PC-3 (cell line): ENCODE data around the gene MRPL43. TPM values are rescaled to one million over a fixed set of nuclear protein-coding genes. Genes with fewer than 3 reads are reported as not detected.

Experiments
- ATAC-seq: fragments of 200-7000 bp; cut with Tn5 transposase; 2 replicates; pipeline ENCODE4 v1.9.1; 2020; ENCODE audit warnings: mild to moderate bottlenecking, moderate library complexity
- BruUV-seq: library from RNA; stranded (reverse); fragments of 400-500 nt; replicated peaks from 2 replicates; lab custom pipeline; 2021; lab: Mats Ljungman, UMichigan
- CTCF ChIA-PET: fragments of 300-600 bp; sonication (Branson Sonifier 250); formaldehyde crosslinking; loops from one replicate; lab custom pipeline; 2022; ENCODE audit warnings: antibody characterized with exemption; lab: Charles Lee
- POLR2A ChIA-PET: fragments of 300-600 bp; sonication (Branson Sonifier 250); formaldehyde crosslinking; loops from one replicate; lab custom pipeline; 2022; ENCODE audit warnings: antibody characterized with exemption; ENCODE audit not compliant: unreplicated experiment; lab: Charles Lee
- DNase-seq: peaks from one replicate; pipeline ENCODE4 v3.0.0-alpha.2; 2015
- H2AFZ ChIP-seq: fragments of 300-600 bp; sonication (generic); 2 replicates; pipeline ENCODE4 v1.6.0; 2016; ENCODE audit warnings: antibody characterized with exemption, low read length
- H3F3A ChIP-seq: fragments of 300-600 bp; sonication (generic); one replicate; pipeline ENCODE4 v1.6.0; 2017; ENCODE audit warnings: antibody characterized with exemption, low read length, control low read depth, mild to moderate bottlenecking; ENCODE audit not compliant: unreplicated experiment
- H3K27ac ChIP-seq: fragments of 300-600 bp; sonication (generic); 2 replicates; pipeline ENCODE4 v1.5.1; 2016; ENCODE audit warnings: mild to moderate bottlenecking, low read length
- H3K27me3 ChIP-seq: fragments of 300-600 bp; sonication (generic); 2 replicates; pipeline ENCODE4 v1.6.1; 2016; ENCODE audit warnings: low read length, mixed read lengths
- H3K36me3 ChIP-seq: fragments of 300-600 bp; sonication (generic); 2 replicates; pipeline ENCODE4 v1.6.1; 2016; ENCODE audit warnings: low read depth, mixed run types, low read length, mixed read lengths
- H3K4me1 ChIP-seq: fragments of 300-600 bp; sonication (generic); 2 replicates; pipeline ENCODE4 v1.5.1; 2016; ENCODE audit warnings: low read length; ENCODE audit not compliant: insufficient read depth
- H3K4me2 ChIP-seq: fragments of 300-600 bp; sonication (generic); 2 replicates; pipeline ENCODE4 v1.6.0; 2016; ENCODE audit warnings: low read length
- H3K4me3 ChIP-seq: fragments of 300-600 bp; sonication (generic); 2 replicates; pipeline ENCODE4 v1.5.1; 2016; ENCODE audit warnings: mild to moderate bottlenecking, low read length, mixed read lengths
- H3K79me2 ChIP-seq: fragments of 300-600 bp; sonication (generic); 2 replicates; pipeline ENCODE4 v1.6.1; 2017; ENCODE audit warnings: low read length, mixed read lengths
- H3K9ac ChIP-seq: fragments of 300-600 bp; sonication (generic); 2 replicates; pipeline ENCODE4 v1.6.0; 2016; ENCODE audit warnings: mild to moderate bottlenecking, low read length
- H3K9me2 ChIP-seq: fragments of 300-600 bp; sonication (generic); replicated peaks from 2 replicates; pipeline ENCODE4 v1.6.1; 2016; ENCODE audit warnings: mixed run types, low read length, mixed read lengths
- H3K9me3 ChIP-seq: fragments of 300-600 bp; sonication (generic); 2 replicates; pipeline ENCODE4 v1.6.1; 2016; ENCODE audit warnings: low read length, mixed read lengths
- H4K20me1 ChIP-seq: fragments of 300-600 bp; sonication (generic); 2 replicates; pipeline ENCODE4 v1.6.1; 2016; ENCODE audit warnings: low read length, mixed read lengths
- CTCF ChIP-seq: fragments of 300-600 bp; sonication (generic); conservative IDR thresholded peaks from 2 replicates; pipeline ENCODE4 v1.5.1; 2017; ENCODE audit warnings: antibody characterized with exemption, low read depth, mild to moderate bottlenecking, low read length
- EZH2 ChIP-seq: fragments of 300-600 bp; sonication (generic); IDR thresholded peaks from one replicate; pipeline ENCODE4 v1.6.1; 2017; ENCODE audit warnings: antibody characterized with exemption, mild to moderate bottlenecking, low read length; ENCODE audit not compliant: unreplicated experiment
- EZH2phosphoT487 ChIP-seq: fragments of 300-600 bp; sonication (generic); IDR thresholded peaks from 2 replicates; pipeline ENCODE4 v1.6.1; 2018; ENCODE audit warnings: mild to moderate bottlenecking, antibody characterized with exemption, low read length, borderline replicate concordance
- intact Hi-C: fragments of 100-400 bp; cut with micrococcal nuclease; formaldehyde crosslinking; loops from 2 replicates; pipeline ENCODE4 v1.9.0; 2023
- total RNA-seq: library from RNA; depleted of rRNA; stranded (reverse); fragments of >200 nt; gene quantifications from 2 replicates; pipeline ENCODE4 v1.2.3, GENCODE V29; 2014

Gene MRPL43
- total RNA-seq, 1 experiment from 2014 or later = 81.0 TPM

GRCh38 chr10:101028446-101029337 lies 41.4 kb upstream of the MRPL43 start:
- intact Hi-C loops = no loop called here
- H3K36me3 ChIP-seq = no peaks in the 10 kb centered on the region
- POLR2A ChIA-PET = interaction anchor here (0.8 kb wide), 1 partner anchor 24 kb away, joined by 3 read pairs; no protein-coding TSS in a partner anchor
- ATAC-seq (no peak), DNase-seq (no peak)
- no peaks in the 10 kb centered on the region for H3K9me3 ChIP-seq
- BruUV-seq = no TSS peak
- H4K20me1 ChIP-seq = no peaks in the 10 kb centered on the region
- H3K4me3 ChIP-seq = no peak overlapping the region
- no peaks in the 10 kb centered on the region for H3K27me3 ChIP-seq
- H3K9ac ChIP-seq = no peak overlapping the region
- no peak for TF ChIP-seq CTCF
- no peak for TF ChIP-seq EZH2phosphoT487
- peaks cover 8% of the 10 kb centered on the region for H3K79me2 ChIP-seq
- no peak overlapping the region for H3K4me2 ChIP-seq
- CTCF ChIA-PET = no interaction called here
- H3K27ac ChIP-seq = no peak overlapping the region
- no peaks in the 10 kb centered on the region for H3F3A ChIP-seq
- H2AFZ ChIP-seq = no peak overlapping the region
- H3K4me1 ChIP-seq = peaks cover 8% of the 10 kb centered on the region
- H3K9me2 ChIP-seq = no peaks in the 10 kb centered on the region

GRCh38 chr10:101027106-101027720 lies 39.9 kb upstream of the MRPL43 start:
- BruUV-seq = no TSS peak
- POLR2A ChIA-PET = no interaction called here
- ATAC-seq = no peak
- Histone ChIP-seq H3K27me3 (no peaks in the 10 kb centered on the region), H2AFZ (no peak overlapping the region), H3K36me3 (no peaks in the 10 kb centered on the region), H3F3A (no peaks in the 10 kb centered on the region), H3K4me2 (no peak overlapping the region), H3K27ac (no peak overlapping the region), H4K20me1 (no peaks in the 10 kb centered on the region), H3K4me3 (no peak overlapping the region), H3K79me2 (no peaks in the 10 kb centered on the region), H3K9ac (no peak overlapping the region), H3K9me2 (no peaks in the 10 kb centered on the region), H3K9me3 (no peaks in the 10 kb centered on the region), H3K4me1 (no peaks in the 10 kb centered on the region; the same call in 1 of the 2 replicates)
- CTCF ChIA-PET = no interaction called here
- DNase-seq = no peak
- intact Hi-C loops = no loop called here
- TF ChIP-seq CTCF (no peak), EZH2phosphoT487 (no peak), EZH2 (no peak)
